Coronary artery (tissue), 2 donors: ENCODE measurements around the gene EOGT.

ENCODE experiments used
- DNase-seq: peaks from one replicate; pipeline ENCODE4 v3.0.0-alpha.2; 2017; ENCODE audit warnings: low spot score
- H3K27ac ChIP-seq, 2 donors: fragments of 200-600 bp; sonication (generic); one replicate each; pipeline ENCODE4 v1.5.1; 2016 to 2019
- H3K4me3 ChIP-seq: fragments of 200-600 bp; sonication (generic); 2 replicates; pipeline ENCODE4 v1.5.1; 2016; ENCODE audit warnings: mild to moderate bottlenecking, moderate library complexity
- TF ChIP-seq, protein P1 (sequence below): fragments of 200-600 bp; sonication (generic); IDR thresholded peaks from one replicate; pipeline ENCODE4 v1.5.1; 2019; ENCODE audit warnings: antibody characterized with exemption

The EOGT gene

DNA sequence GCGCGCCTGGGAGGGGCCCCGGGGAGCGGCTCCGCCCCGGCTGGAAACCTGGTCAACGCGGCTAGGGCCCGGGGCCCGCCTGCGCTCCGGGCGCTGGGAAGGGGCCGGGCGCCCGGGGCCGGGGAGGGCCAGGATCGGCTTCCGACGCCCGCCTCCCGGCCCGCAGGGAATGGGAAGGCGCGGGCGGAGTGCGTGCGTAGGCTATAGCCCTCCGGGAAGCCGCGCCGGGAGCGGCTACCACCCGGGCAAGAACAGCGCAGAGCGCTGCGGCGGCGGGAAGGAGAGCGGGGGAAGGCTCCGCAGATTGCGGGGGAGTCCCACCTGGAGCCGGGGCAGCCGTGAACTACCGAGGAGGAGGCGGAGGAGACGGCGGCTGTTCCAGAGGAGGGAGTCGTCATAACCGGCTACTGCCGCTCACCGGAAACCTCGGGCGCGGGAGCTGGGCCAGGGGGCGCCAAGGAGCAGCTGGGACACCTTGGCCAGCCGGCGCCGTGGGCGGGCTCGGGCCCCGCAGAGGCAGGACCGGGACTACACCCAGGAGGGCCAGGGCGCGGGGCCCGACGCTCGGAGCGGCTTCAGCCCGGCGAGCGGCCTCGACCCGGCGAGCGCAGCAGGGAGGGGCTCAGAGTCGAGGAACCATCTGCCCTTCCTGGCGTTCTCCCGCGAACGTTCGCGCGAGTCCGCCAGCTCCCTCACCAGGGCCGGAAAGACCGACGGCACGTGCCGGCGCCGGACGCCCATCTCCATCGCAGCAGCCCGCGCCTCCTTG, at the start of gene EOGT:
Gene EOGT, minus strand, starts transcription at position 432 of the 769 bp plus-strand sequence. CDS start 3,838 bp downstream, outside the sequence.
- H3K27ac ChIP-seq, result peak within 1 kb of the TSS; percentile 98 to 100
- DNase-seq, result peak; percentile 92
- H3K4me3 ChIP-seq, result peak within 1 kb of the TSS; percentile 99
- TF ChIP-seq, protein P1, sequence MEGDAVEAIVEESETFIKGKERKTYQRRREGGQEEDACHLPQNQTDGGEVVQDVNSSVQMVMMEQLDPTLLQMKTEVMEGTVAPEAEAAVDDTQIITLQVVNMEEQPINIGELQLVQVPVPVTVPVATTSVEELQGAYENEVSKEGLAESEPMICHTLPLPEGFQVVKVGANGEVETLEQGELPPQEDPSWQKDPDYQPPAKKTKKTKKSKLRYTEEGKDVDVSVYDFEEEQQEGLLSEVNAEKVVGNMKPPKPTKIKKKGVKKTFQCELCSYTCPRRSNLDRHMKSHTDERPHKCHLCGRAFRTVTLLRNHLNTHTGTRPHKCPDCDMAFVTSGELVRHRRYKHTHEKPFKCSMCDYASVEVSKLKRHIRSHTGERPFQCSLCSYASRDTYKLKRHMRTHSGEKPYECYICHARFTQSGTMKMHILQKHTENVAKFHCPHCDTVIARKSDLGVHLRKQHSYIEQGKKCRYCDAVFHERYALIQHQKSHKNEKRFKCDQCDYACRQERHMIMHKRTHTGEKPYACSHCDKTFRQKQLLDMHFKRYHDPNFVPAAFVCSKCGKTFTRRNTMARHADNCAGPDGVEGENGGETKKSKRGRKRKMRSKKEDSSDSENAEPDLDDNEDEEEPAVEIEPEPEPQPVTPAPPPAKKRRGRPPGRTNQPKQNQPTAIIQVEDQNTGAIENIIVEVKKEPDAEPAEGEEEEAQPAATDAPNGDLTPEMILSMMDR, result no peak

DNA sequence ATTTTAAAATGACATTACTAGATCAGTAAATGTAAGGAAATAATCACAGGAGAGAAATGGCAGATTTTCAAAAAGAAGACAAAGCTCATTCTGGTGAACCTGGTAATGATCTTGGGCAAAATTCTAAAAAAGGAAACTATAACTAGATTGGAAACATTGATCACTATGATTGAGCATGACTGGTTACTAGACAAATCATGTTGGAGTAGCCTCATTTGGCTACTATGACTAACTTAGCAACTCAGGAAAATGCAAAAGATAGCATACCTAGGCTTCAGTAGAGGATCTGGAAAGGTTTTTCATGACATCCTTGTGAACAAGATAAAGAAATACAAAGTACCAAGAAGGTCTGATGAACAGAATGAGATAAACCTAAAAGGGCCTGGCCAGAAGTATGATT, 46.2 kb upstream of the EOGT start:
- H3K4me3 ChIP-seq, result no peak overlapping the region
- DNase-seq, result no peak
- TF ChIP-seq, protein P1, result no peak
- no peak overlapping the region for H3K27ac ChIP-seq

DNA sequence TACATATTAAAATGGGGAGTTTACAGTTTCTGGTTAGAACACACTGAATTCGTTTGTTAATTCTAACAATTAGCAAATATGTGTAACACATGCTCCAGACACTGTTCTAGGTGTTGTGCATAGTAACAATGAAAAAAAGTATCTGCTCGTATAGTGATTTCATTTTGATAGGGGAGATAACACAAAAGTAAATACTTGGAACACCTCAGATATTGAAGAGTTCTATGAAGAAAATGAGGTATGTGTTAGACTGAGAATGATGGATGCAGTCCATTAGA, 45.4 kb upstream of the EOGT start:
- Histone ChIP-seq H3K4me3 (no peak overlapping the region), H3K27ac (no peak overlapping the region)
- no peak for DNase-seq
- TF ChIP-seq, protein P1, result no peak

DNA sequence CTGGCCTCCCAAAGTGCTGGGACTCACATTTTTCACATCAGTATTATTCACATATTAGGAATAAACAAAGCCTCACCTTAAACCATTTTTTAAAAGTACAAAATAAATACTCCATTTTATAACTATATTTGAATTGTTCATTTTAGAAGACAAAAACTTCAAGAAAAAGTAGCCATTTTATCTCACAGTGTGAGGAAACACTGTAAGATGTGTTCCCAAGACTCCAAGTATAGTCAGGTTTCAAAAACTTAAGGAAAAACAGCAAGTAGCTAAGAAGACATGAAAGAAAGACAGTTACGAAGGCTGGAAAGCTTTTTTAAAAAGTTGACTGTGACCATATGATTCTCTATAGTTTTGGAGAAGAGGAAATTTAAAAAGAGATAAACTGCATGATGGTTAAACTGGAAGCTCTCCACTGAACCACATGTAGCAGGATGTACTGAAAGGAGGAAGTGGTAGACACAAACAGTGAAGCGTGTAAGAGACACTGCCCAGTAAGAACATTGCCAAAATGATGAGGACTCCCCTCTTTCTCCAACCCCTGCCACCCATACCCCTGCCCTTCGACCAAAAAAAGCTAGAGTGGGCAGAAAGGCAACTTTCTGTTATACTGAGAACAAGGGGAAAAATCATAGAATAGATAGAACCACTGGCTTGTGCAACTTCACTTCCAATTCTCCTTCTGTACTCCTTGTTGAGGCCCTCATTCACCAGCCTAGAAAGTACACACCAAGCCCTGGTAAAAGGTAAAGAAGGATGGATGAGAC, 44.9 kb upstream of the EOGT start:
- Histone ChIP-seq H3K27ac (no peak overlapping the region), H3K4me3 (no peak overlapping the region)
- TF ChIP-seq, protein P1, result no peak
- no peak for DNase-seq

DNA sequence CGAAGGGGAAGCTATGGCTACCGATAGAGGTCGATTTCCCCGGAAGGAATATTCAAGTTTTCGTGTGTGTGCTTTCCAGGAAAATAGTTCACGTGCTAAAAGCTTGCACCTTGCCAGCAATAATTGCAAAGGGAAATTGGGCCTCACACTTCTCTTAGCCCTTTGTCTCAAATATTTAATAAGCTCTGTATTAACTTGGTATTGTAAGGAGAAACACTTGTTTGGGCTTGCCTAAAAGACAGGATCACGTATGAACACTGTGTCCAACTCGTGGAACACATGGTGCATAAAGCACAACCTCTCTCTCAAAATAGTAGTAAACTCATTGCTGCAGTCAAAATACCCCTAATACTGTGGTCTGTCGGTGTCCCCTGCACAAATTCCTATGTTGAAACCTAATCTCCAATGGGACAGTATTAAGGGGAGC, 39.0 kb upstream of the EOGT start:
- TF ChIP-seq, protein P1, result no peak
- H3K27ac ChIP-seq, result peak overlapping the region; percentile 92 to 98
- H3K4me3 ChIP-seq, result peak overlapping the region; percentile 94
- no peak for DNase-seq

DNA sequence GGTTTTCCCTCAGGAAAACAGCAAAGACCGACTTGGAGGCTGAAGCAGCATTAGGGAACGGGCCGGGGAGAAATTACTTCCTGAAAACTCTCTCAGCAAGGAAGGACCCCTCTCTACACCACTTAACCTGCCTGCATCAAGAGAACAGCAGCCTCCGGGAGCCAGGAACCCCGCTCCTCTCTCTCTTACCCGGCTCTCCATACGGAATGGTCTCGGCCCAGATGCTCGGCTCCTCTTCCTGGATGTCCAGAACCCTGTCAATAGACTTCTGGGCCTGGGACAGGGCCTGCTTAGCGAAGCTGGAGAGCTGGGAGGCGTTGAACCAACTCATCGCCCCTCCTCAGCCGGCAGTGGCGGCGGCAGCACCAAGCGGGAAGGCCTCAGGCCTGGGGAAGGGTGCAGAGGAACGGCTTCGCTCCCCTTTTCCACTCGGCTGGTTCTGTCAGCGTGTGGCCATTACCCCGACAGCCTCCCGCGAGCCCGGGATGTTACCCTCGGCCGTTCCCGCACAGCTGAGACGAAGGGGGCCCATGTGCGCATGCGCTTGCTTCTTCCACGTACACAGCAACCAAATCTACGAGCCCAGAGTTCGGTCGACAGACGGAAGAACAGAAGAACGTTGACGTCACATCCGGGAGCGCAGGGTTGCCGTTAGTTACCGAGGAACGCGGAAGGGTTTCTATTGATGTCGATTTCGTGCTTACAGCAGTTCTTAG, 38.4 kb upstream of the EOGT start, which contains the start of gene TMF1:
Gene TMF1, minus strand, starts transcription at position 578 of the 716 bp plus-strand sequence. Its CDS starts 247 bp downstream, at position 331.
- TF ChIP-seq, protein P1, result no peak
- DNase-seq, result peak; percentile 98
- peak within 1 kb of the TSS; percentile 92 to 98 for H3K27ac ChIP-seq
- peak within 1 kb of the TSS; percentile 94 for H3K4me3 ChIP-seq
